T1000 (cell line): ENCODE results near the gene KIFC1.
"Not testable (repeated sequence)": the region's sequence is repeated elsewhere in the genome, so short reads cannot be mapped to it uniquely, and the experiment has no call there.

Source experiments
- DNase-seq: peaks from one replicate; lab custom pipeline; 2025; ENCODE audit warnings: mixed read lengths; lab: John Stamatoyannopoulos, UW

The KIFC1 gene

GRCh38 chr6:33373960-33374910 is 17.4 kb upstream of the KIFC1 start:
- DNase-seq = no peak

GRCh38 chr6:33375143-33375671 is 16.4 kb upstream of the KIFC1 start:
- no peak for DNase-seq

GRCh38 chr6:33377171-33377570 is 14.5 kb upstream of the KIFC1 start:
- no peak for DNase-seq

GRCh38 chr6:33379184-33379583 is 12.4 kb upstream of the KIFC1 start:
- not testable (repeated sequence) for DNase-seq

GRCh38 chr6:33380272-33380981 is 11.2 kb upstream of the KIFC1 start:
- DNase-seq = no peak

GRCh38 chr6:33383427-33384185 is 8.0 kb upstream of the KIFC1 start:
- DNase-seq = no peak

GRCh38 chr6:33384581-33385020 is 7.0 kb upstream of the KIFC1 start:
- DNase-seq = no peak

GRCh38 chr6:33390173-33390572 is 1.4 kb upstream of the KIFC1 start:
- no peak for DNase-seq

GRCh38 chr6:33390767-33391277 is 801 bp upstream of the KIFC1 start:
- no peak for DNase-seq

GRCh38 chr6:33391922-33392594 is 435 bp downstream of the KIFC1 start:
- no peak for DNase-seq

- no peak for DNase-seq
These were observed 949 bp downstream of the KIFC1 start for GRCh38 chr6:33392595-33392948.

GRCh38 chr6:33392979-33393378 is 1.4 kb downstream of the KIFC1 start:
- DNase-seq = no peak

- DNase-seq = no peak
These were observed 5.9 kb downstream of the KIFC1 start for GRCh38 chr6:33397541-33397940.

GRCh38 chr6:33398601-33399000 is 7.0 kb downstream of the KIFC1 start:
- not testable (repeated sequence) for DNase-seq

- not testable (repeated sequence) for DNase-seq
These were observed 8.3 kb downstream of the KIFC1 start for GRCh38 chr6:33399881-33400280.

GRCh38 chr6:33404884-33405283 is 13.3 kb downstream of the KIFC1 start:
- no peak for DNase-seq

GRCh38 chr6:33405386-33405940 is 13.8 kb downstream of the KIFC1 start:
- no peak for DNase-seq

- no peak for DNase-seq
These were observed 14.5 kb downstream of the KIFC1 start for GRCh38 chr6:33406126-33406525.

GRCh38 chr6:33407132-33407718 is 15.6 kb downstream of the KIFC1 start:
- no peak for DNase-seq

- peak; percentile 99 for DNase-seq
These were observed 18.6 kb downstream of the KIFC1 start for GRCh38 chr6:33410050-33410710.
